PC-9 (cell line): Measurements from ENCODE around the gene SERPIND1.

ENCODE experiments used
- EZH2 ChIP-seq: fragments of 200-600 bp; sonication (generic); IDR thresholded peaks from 2 replicates; pipeline ENCODE4 v1.8.0; 2017; ENCODE audit warnings: antibody characterized with exemption, low read depth
- TF ChIP-seq, protein P1 (sequence below): fragments of 200-600 bp; sonication (generic); conservative IDR thresholded peaks from 2 replicates; pipeline ENCODE4 v1.6.1; 2017; ENCODE audit warnings: mixed run types, antibody characterized with exemption, mild to moderate bottlenecking, moderate library complexity

DNA sequence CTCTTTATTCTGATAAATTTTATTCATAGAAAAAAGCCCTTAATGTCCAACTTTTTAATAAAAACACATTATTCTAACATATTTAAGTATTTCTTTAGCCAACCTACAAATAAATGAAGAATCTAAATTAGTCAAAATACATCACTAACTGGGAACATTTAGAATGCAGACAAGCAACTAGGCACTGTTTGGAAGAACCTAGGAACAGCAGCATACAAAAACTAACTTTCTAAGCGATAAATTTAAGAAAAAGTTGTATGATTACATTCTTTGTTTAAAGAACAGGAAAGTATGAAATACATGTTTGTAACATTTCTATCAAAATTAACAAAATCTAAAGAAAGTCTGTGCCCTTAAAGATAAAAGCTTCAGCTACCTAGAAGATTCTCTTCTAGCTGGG is 49.4 kb downstream of the SERPIND1 start:
- TF ChIP-seq, protein P1, sequence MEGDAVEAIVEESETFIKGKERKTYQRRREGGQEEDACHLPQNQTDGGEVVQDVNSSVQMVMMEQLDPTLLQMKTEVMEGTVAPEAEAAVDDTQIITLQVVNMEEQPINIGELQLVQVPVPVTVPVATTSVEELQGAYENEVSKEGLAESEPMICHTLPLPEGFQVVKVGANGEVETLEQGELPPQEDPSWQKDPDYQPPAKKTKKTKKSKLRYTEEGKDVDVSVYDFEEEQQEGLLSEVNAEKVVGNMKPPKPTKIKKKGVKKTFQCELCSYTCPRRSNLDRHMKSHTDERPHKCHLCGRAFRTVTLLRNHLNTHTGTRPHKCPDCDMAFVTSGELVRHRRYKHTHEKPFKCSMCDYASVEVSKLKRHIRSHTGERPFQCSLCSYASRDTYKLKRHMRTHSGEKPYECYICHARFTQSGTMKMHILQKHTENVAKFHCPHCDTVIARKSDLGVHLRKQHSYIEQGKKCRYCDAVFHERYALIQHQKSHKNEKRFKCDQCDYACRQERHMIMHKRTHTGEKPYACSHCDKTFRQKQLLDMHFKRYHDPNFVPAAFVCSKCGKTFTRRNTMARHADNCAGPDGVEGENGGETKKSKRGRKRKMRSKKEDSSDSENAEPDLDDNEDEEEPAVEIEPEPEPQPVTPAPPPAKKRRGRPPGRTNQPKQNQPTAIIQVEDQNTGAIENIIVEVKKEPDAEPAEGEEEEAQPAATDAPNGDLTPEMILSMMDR: no peak
- no peak for TF ChIP-seq EZH2
